ENCODE data around the gene AK8.

Gene AK8

GRCh38 chr9:132769906-132770769 lies 107.9 kb downstream of the AK8 start:
- DNase-seq = no peak

GRCh38 chr9:132768932-132769905 lies 108.9 kb downstream of the AK8 start:
- DNase-seq = no peak

- no peak for DNase-seq
These were observed 114.5 kb downstream of the AK8 start for GRCh38 chr9:132763574-132763973.

DNA sequence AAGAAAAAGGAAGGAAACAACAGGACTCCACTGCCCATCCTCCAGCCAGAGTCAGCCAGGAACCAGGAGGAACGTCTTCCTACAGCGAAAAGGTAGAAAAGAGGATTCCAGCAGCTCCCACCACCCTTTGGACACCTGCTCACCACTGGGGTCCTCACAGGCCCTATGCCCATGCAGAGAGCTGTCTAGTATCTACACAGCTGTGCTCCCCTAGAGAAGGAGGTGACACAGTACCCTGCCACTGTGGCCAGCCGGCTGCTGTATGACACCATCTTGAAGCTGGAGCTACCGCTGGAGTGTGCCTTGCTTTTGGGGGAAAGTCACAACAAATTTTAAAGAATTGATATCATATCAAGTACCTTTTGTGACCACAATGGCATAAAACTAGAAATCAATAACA lies 115.2 kb downstream of the AK8 start:
- DNase-seq = no peak

GRCh38 chr9:132761602-132762001 lies 116.5 kb downstream of the AK8 start:
- no peak for DNase-seq

GRCh38 chr9:132760057-132760456 lies 118.0 kb downstream of the AK8 start:
- no peak for DNase-seq

GRCh38 chr9:132757016-132757415 lies 121.1 kb downstream of the AK8 start:
- no peak for DNase-seq

- DNase-seq = no peak
These were observed 121.8 kb downstream of the AK8 start for GRCh38 chr9:132756214-132756845.

- DNase-seq = no peak
These were observed 123.0 kb downstream of the AK8 start for GRCh38 chr9:132755096-132755495.

GRCh38 chr9:132754236-132754635 lies 123.8 kb downstream of the AK8 start:
- no peak for DNase-seq

DNA sequence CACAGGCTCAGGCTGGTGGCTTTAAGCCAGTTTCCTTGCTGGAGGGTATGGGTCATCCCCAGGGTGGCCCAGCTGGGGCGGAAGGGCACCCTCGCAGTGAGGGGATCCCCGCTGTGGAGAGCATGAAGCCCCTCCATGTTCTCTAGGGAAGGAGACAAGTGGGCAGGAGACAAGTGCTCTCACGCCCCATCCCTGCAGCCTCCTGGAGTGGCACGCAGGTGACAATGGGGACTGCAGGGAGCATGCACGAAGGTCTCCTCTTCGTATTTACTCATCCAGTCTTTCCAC lies 124.5 kb downstream of the AK8 start:
- no peak for DNase-seq

GRCh38 chr9:132752877-132753592 lies 125.0 kb downstream of the AK8 start:
- no peak for DNase-seq

DNA sequence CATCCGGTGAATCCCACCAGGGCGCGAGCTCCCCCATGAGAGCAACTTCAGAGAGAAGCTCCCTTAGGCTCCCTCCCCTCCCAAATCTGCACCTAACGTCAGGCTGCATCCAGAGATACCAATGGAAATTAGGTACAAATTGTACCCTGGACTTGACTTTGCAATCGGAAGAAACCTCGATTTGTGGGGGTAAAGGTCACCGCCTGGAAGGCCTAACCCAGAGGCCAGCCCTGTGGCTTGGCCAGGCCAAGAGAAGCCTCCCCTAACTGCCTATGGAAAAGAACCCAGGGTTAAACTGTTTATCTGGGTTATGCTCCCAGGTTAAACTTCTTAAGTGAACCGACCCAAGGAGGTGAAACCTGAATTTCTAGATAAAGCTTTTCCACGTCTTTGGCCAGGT lies 127.4 kb downstream of the AK8 start:
- no peak for DNase-seq

- DNase-seq = no peak
These were observed 128.8 kb downstream of the AK8 start for GRCh38 chr9:132749306-132749705.

- no peak for DNase-seq
These were observed 129.6 kb downstream of the AK8 start for GRCh38 chr9:132748450-132748849.

DNA sequence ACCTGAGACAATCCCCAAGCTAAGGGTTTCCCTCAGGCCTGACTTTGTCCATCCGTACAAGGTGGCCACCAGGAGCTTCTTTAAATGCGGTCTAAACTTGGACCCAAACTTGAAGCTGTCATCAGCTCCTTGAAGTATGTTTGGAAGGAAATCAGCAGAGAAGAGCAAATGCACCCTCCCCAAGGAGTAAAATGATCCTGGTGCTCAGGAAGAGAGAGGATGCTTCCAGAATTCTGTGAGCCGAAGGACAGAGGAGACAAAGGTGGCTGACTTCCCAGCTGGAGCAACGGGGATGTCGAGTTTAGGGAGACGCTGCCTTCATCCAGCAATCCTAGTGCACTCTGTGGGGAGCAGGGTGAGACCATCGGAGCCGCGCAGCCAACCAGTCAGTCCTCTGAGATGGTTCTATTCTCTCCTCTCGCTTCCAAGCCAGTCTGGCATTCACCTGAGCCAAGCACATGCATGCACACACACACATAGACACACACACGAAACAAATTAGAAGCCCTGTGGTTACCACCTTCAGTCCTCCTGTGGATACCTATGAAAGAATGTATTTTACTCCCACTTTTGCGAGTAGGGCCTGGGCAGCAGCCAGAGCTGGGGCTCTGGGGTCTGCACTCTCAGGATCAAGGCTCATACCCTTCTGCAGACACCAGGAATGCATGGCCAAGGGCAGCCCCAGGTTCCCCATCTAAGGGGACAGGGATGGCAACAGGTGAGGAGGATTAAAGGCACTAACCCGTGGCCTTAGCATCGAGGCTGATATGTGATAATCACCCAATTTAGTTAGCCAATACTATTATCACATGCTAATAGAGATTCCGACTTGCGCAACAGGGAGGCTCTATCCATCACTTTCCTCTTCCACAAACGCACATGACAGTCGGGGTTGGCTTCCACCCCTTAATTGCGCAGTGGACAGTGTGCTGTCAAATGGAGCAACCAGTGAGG lies 132.1 kb downstream of the AK8 start:
- no peak for DNase-seq

- no peak for DNase-seq
These were observed 133.0 kb downstream of the AK8 start for GRCh38 chr9:132744881-132745755.

DNA sequence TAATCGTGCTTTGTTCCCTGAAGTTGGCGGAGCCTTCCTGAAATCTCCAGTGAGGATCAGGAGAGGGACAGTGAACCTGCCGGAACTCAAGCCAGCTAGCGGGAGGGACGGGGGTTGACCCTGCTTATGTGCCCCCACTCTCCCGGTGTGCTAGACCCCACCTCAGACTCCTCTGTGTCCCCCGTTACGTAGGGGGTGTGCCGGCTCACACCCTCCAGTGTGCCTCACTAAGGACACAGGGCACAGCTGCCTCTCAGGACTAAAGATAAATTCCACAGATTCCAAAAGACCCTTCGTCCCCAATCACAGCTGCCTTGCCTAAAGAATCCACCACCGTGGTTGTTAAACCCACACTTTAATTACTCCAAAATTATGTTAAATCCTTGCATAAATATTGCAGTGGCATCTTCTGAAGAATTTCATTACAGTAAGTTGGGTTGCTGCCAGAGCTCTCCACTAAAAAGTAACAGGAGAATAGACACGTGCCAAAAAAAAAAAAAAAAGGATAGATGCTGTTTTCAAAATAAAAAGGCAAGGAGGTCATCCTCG lies 134.1 kb downstream of the AK8 start:
- DNase-seq = no peak

GRCh38 chr9:132742821-132743311 lies 135.2 kb downstream of the AK8 start:
- DNase-seq = no peak
